HG03571 (cell line): ENCODE data around the gene ANKRD34A.

Experiments used
- ATAC-seq: cut with Tn5 transposase; IDR thresholded peaks from one replicate; pipeline ENCODE4 v1.9.1; 2021; ENCODE audit not compliant: unreplicated experiment

The ANKRD34A gene

DNA sequence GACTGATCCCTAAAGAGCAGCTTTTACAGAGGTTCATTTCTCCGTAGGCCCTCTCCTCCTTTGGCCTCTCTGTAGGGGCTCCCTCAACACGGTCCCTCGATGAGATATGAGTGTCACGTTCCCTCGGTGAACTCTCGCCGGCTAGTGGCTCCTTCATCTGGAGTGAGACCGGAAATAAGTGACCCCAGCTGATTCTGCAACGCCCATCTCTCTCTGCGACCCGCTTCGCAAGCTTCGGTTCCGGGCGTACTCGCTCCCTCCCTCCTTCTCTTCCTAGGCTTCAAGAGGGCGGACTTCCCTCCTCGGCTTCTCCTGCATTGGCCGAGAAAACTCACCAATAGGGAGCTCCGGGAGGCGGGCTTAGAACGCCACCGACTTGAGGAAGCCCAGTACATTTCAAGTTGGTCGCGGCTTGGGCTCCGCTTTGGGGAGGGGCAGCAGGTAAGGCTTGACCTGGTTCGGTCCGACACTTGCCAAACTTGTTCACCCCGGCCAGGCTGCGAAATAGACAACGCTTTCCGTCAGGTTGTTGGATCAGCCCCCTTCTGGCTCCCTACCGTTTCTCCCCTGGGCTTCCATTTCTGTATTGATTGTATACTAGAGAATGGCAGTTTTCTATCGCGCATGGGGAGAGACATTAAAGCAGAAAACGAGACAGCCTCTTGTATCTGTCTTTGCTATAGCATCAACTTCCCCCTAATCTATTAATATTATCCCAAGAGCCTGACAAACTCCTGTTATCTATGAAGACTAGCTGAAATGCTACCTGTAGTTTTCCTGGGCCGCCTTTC is at the start of gene ANKRD34A, which contains the start of gene POLR3GL:
Gene ANKRD34A, minus strand, starts transcription at position 248 of the 791 bp plus-strand sequence. CDS start 2,816 bp downstream, outside the sequence.
Gene POLR3GL, plus strand, starts transcription at position 363 of the 791 bp plus-strand sequence. CDS start 10,176 bp downstream, outside the sequence.
- ATAC-seq, result peak; percentile 85

DNA sequence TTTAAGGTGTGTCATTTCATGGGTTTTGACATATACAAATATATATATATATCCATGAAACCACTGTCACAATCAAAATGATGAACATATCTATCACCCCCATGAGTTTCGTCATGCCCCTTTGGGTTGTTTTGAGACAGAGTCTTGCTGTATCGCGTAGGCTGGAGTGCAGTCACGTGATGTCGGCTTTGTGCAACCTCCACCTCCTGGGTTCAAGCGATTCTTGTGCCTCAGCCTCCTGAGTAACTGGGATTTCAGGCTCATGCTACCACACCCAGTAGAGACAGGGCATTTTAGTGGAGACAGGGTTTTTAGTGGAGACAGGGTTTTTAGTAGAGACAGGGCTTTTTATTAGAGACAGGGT is 49.2 kb upstream of the ANKRD34A start:
- no peak for ATAC-seq

DNA sequence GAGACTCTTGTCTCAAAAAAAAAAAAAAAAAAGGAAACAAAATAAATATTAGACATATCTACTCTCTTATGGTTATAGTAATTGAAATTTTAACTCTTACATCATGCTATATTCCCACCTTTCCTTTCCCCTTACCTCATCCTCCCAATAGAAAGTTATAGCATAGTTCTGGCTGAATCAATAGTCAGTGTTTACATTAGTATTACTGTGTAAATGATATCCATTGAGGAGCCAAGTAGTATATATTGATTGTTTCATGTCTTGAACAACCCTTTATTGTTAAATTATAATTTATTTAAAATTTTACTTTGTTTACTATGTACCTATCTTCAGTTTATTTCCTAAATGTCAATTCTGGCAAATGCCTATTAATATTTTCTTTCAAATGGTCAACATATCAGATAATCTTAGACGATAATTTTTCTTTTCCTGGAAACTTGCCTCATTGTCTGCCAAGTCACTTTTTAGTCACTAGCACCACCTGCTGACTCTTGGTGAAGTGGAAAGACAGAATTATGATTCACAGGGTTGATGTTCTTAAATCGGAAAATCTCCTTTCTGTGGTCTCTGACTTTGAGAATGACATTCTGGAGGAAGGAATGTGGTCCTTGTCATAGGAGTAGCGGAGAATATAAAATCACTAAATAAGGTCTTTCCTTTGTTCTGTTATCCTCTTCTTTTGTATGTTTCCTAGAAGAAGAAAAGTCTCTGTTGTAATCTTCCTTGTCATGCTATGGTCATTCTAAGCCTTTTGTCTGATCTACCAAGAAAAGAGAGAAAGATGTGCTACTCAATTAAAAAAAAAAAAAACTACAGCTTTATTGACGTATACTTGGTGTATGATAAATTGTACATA is 48.6 kb upstream of the ANKRD34A start:
- no peak for ATAC-seq

DNA sequence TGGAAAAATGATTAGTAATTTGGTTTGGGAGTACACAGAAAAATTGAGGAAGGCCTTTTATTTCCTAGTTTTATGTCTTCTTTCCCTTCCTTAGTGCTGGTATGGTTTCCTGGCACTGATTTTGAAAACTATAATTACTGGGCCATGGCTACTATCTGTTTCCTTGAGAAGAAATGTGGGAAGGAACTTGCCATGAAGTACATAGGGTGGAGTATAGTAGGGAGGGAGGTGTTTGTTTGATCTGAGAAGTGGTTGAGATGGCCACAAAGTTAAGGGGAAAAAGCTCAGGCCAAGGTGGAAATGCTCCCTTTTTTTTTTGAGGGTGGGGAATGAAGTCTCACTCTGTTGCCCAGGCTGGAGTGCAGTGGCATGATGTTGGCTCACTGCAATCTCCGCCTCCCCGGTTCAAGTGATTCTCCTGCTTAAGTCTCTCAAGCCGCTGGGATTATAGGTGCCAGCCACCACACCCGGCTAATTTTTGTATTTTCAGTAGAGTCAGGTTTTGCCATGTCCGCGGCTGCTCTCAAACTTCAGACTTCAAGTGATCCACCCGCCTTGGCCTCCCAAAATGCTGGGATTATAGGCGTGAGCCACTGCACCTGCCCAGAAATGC is 45.9 kb upstream of the ANKRD34A start:
- no peak for ATAC-seq

DNA sequence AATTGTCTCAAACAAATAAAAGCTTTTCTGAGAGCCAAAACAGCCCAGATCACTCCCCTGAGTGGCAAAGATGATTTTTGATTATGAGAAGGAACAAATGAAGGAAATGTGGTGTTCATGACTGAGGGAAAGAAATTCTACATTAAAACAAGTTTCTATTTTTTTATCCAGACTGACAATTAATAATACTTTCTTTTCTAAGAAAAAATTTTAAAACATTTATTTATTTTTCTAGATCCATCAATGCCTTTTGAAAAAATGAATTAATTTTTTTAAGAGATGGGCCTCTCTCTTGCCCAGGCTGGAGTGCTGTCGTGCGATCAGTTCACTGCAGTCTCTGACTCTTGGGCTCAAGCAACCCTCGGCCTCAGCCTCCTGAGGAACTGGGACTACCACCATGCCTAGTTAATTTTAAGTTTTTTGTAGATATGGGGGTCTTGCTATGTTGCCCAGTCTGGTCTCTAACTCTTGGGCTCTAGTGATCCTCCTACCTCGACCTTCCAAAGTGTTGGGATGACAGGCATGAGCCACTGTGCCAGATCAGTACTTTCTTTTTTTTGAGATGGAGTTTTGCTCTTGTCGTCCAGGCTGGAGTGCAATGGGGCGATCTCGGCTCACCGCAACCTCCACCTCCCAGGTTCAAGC is 43.2 kb upstream of the ANKRD34A start:
- ATAC-seq, result no peak

DNA sequence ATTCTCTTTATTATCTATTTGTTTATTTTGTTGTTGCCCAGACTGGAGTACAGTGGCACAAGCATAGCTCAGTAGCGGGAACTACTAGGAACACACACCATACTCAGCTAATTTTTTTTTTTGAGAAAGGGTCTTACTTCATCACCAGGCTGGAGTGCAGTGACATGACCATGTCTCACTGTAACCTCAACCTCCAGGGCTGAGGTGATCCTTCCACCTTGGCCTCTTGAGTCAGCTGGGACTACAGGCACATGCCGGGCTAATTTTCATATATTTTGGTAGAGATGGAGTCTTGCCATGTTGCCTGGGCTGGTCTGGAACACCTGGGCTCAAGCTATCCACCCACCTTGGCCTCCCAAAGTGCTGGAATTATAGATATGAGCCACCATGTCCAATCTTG is 37.3 kb upstream of the ANKRD34A start:
- no peak for ATAC-seq

DNA sequence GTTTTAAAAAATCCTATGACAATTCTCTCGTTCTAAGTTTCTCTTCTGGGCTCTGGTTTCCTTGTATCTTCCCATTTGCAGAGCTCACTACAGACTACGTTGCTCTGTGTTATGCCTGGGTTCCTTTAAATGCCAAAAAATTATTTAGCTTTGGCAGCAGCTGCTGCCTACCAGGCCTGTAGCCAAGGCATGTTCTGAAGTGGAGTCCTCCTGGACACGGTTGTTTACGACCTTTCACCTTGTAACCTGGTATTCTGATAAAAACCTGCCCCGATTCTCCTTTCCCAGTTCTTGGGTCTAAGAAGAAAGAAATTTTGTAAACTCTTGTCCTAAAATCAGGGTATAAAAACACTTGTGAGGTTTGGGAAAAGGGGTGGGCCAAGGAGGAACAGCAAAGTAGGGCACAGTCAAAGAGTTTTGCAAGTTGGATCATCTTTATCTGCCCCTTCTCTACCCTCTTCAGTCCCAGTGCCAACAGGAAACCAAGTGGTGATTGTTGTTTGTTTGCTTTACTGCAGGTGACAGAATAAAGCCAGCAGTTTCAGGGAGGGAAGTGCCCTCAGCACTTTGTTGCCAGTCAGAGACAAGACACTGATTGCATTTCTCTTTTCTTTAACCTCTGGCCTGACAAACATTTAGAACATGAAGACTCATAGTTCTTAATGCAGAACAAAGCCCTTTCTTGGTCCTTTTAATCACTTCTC is 35.1 kb upstream of the ANKRD34A start:
- no peak for ATAC-seq

DNA sequence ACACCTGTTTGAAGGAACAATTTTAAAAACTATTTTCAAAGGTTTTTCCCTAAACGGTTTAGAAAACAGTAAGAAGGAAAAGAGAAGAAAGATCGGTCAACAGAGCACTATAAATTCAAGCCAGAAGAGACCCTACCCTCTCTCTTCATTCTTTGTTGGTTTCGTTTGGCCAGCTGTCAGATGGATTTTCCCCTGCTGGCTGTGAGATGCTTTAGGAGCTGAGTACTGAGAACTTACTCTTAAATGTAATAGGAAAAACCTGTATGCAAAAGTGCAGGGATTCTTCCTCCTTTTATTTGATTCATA is 33.3 kb upstream of the ANKRD34A start:
- no peak for ATAC-seq

DNA sequence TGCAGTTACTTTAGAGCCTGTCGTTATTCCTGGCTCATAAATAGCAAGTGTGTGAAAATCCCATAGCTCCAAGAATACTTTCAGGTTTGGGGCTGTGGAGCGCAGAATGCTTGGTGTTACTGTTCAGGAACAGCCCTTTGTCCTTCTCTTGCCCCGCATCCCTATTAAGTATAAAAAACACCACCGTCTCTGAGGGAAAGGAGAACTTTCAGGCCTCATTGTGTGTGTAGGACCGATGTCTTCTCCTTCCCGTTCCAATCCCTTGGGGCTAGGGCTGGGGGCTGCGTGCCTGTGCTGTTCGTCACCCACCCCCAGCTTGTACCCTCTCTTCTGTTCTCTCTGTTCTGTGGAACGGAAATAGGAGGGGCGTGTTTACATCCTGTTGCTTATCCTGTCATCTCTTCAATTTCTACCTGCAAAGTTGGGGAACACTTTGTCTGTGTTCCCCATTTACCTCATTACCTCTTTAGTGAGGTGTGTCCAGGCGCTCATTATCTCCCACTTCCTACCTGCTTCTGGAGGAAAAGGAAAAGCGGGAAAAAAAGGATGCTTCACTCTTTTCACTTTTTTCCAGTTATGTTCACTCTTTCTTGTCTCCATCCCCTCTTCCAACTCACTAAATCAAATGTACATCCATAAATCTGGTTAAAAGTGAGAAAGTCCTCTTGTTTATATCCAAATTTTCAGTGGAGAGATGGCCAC is 32.8 kb upstream of the ANKRD34A start:
- peak; percentile 21 for ATAC-seq

DNA sequence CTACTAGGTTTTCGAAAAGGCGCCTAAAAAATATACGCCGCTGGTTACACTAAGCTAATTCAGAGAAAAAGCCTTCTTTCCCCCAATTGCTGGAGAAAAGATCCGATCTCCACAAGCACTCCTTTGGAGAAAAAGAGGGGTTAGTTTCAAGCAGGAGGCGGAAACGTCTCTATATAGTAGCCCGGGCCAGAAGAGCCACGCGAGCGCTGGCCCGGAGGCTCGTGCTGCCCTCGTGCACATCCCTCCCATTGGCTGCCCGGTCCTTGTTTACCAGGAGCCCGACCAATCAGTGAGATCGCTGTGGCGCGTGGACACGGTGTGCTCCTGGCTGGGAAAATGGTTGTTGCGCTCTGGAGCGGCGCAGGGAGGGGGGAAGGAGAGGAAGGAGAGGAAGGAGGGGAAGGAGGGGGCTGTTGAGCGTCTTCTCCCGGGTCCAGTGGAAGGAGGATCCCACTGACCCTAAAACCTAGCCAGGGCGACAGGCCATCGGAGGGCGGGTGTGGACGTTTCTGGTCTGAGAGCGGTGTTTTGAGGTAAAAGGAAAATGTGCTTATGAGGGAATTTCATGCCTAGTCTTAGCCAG is 32.1 kb upstream of the ANKRD34A start, which contains the start of gene TXNIP:
Gene TXNIP, minus strand, starts transcription at position 147 of the 583 bp plus-strand sequence. CDS start 313 bp downstream, outside the sequence.
- peak; percentile 88 for ATAC-seq

DNA sequence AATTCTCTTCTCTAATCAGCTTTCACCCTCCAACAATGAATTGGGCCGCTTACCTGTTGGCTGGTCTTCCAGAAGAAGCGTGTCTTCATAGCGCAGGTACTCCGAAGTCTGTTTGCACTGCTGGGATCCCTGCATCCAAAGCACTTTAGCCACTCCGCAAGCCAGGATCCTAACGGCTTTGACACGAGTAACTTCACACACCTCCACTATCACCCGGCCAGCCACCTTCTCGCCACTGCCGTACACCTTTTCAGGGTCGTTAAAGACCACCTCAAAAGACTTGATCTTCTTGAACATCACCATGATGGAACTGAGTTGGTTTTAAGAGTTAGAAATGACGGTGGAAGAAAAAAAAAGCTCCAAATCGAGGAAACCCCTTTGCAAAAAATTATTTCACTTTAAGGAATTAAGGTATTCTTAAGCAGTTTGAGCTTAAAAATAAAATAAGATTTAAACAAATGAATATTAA is 31.6 kb upstream of the ANKRD34A start:
- no peak for ATAC-seq

DNA sequence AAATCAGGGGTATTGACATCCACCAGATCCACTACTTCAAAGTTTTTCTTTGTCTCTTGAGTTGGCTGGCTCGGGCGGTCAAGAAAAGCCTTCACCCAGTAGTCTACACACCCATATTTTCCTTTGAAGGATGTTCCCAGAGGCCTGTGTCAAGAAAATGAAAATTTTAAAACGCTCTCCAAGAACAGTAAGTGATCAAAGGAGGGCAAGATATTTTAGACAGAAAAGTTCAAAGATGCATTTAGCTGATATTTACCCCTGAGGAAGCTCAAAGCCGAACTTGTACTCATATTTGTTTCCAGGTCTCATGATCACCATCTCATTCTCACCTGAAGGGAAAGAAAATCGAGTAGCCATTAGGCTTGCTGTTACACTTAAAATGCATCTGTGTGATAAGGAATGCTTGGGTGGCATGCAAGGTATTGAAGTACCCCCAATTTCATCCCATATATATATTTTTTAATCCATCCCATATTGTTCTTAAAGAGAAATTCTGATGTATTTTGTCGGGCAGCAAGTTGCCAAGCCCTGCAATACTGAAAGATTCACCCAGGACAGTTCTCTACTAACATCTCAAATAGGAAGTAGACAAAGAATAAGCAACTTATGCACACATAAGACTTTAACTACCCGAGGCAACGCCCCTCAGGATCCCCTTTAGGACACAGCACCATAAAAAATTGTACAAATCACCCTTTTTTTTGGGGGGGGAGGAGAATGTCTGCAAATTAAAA is 30.9 kb upstream of the ANKRD34A start:
- ATAC-seq, result no peak

DNA sequence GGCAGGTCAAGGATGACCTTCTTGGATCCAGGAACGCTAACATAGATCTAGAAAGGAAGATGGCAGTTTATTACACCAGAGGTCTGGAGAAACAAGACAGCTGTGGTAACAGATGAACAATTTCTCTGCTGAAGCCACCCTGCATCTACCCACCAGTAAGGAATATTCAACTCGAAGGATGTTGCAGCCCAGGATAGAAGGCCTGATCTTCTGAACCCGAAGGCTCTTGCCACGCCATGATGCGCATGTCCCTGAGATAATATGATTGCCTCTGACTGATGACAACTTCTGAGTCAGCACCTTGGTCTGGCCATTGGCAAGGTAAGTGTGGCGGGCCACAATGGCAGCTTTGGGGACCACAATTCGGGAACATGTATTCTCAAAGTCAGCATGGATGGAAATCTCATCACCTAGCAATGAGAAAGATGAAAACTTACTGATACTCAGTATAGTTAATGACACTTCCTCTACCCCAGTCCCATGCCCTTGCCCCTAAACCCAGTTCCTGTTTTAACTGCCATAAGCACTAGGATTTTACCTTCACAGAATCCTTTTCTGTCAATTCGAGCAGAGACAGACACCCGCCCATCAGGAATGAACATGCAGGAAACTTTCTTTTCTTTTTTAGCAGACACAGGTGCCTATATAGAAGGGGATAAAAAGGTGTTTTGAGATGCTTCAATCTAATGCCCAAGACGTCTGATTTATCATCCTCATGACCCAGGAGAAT is 30.2 kb upstream of the ANKRD34A start:
- no peak for ATAC-seq

DNA sequence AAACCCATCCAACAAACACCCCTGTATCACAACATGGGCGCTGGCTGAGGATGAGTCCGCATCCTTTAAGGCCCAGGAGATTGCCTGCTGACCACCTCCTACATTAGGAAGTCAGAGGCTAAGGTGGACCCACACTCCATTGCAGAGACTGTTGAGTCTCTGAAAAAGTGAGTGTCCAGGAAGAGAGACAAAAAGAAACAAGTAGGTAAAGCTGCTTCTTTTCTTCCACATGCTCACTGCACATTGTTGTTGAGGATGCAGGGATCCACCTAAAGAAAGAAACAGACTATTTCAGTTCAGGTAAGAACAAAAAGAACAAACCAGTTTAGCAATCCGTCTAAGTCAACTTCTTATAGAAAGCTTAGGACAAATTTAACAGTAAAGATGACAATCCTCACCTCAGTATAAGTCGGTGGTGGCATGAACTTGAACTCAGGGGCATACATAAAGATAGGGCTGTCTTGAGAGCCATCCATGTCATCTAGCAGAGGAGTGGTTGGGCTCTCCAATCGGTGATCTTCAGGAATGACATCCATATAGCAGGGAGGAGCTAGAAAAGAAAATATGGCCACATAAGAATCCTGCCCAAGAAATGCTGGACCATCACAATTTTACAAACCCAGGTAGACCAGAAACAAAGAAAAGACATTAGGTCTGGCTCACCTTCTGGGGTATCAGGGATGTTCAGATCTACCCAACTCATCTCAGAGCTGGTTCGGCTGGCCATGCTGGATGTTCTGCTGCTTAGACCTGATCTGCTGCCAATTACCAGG is 29.4 kb upstream of the ANKRD34A start:
- no peak for ATAC-seq

DNA sequence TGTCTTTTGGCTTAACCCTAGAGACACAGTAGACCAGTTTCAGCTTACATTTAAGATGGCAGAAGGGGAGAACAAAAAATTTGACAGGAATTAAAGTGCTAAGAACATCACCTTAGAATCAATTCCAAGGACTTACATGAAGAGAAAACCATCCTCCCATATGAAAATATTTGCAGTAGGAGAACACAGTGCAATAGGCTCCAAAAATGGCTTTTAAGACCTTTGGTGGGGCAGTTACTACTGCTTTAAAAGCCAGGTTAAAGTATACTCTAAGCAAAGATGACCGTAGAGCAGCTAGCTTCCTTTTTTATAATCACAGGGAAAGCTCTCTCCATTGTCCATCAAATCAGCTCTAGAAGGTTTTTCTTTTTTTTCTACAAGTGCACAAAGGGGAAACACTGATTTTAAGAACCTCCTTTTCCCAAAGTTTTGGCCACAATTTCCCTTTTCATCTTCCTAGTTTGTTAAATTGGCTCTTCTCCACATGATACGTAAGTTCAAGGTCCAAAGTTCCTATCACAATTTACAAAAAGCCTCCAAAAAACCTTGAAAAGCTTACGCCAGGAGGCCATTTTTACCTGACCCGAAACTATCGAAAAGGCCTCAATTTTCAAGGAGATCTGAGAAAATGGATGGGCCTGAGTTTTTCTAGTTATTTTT is 28.7 kb upstream of the ANKRD34A start:
- ATAC-seq, result no peak

DNA sequence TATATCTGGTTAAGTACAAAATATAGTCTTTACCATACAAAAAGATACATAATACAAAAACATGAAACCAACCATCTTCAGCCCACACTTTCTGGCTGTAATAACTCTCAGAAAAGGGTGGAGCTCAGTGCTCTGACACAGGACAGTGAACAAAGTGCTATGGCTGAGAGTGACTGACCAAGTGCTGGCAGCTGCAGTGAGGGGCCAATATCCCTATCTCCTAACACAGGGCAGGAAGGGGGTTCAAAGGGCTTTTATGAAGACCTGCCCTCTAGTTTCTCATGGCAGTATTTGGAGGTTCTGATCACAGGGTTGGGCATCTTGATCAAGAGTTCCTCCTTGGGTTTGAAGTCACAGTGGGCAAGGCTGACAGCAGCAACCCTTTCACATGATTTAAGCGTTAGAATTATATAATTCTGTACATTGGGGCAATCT is 28.1 kb upstream of the ANKRD34A start:
- no peak for ATAC-seq
